Testis (tissue), 3 donors: Measurements from ENCODE around the gene RHEX. TPM values are rescaled to one million over a fixed set of nuclear protein-coding genes. Genes with fewer than 3 reads are reported as not detected.

ENCODE experiments used
- DNase-seq: peaks from one replicate; pipeline ENCODE4 v3.0.0-alpha.2; 2019
- H3K27ac ChIP-seq, 2 donors: fragments of 200-600 bp; sonication (generic); one replicate each; pipeline ENCODE4 v1.5.1; 2019
- H3K27me3 ChIP-seq: fragments of 200-600 bp; sonication (generic); one replicate; pipeline ENCODE4 v1.5.1; 2019
- H3K36me3 ChIP-seq: fragments of 200-600 bp; sonication (generic); one replicate; pipeline ENCODE4 v1.5.1; 2017; ENCODE audit warnings: low read depth; ENCODE audit errors: missing control alignments
- H3K4me1 ChIP-seq: fragments of 200-600 bp; sonication (generic); one replicate; pipeline ENCODE4 v1.5.1; 2019
- H3K4me3 ChIP-seq, 2 donors: fragments of 200-600 bp; sonication (generic); one replicate each; pipeline ENCODE4 v1.5.1; 2017 to 2019
- H3K9me3 ChIP-seq: fragments of 200-600 bp; sonication (generic); one replicate; pipeline ENCODE4 v1.5.1; 2017
- POLR2A ChIP-seq: fragments of 450-650 bp; IDR thresholded peaks from one replicate; pipeline ENCODE4 v1.6.1; 2017; ENCODE audit warnings: antibody characterized with exemption, mild to moderate bottlenecking, moderate library complexity
- WGBS, 2 donors: methylation state at CpG; one replicate each; pipeline ENCODE4 v1.1.5; 2018; 5-methylcytosine and 5-hydroxymethylcytosine counted together
- intact Hi-C: fragments of 100-400 bp; cut with DNase I; formaldehyde crosslinking; loops from one replicate; pipeline ENCODE4 v1.15.1; 2023; ENCODE audit warnings: low total_unique reads
- polyA plus RNA-seq: library from polyadenylated mRNA; stranded (reverse); fragments of 350-450 nt; fragmentation: Illumina TruSeq; extraction: RNeasy Lipid Tissue Mini Kit (QIAGEN cat#74804); gene quantifications from one replicate; pipeline ENCODE4 v1.2.3, GENCODE V29; 2014; ENCODE audit warnings: low read depth, low replicate concordance; ENCODE audit not compliant: insufficient read depth
- total RNA-seq, 2 donors: library from RNA; depleted of rRNA; stranded (reverse); fragments of >200 nt; gene quantifications; one replicate each; pipeline ENCODE4 v1.2.3, GENCODE V29; 2016
- TF ChIP-seq, protein P1 (sequence below), 3 experiments: fragments of 450-650 bp in 2 of 3; fragments of 200-600 bp in 1 of 3; sonication (generic) in 1 of 3; IDR thresholded peaks; one replicate each; pipeline ENCODE4 v1.5.1; 2016 to 2019; ENCODE audit warnings: antibody characterized with exemption in 3 of 3, mild to moderate bottlenecking in 2 of 3, moderate library complexity in 1 of 3

Gene RHEX
- total and polyA plus RNA-seq, 3 donors from 2014 or later = 2.4 to 3.0 (median 2.9) TPM

- TF ChIP-seq POLR2A = no peak
- TF ChIP-seq, protein P1, sequence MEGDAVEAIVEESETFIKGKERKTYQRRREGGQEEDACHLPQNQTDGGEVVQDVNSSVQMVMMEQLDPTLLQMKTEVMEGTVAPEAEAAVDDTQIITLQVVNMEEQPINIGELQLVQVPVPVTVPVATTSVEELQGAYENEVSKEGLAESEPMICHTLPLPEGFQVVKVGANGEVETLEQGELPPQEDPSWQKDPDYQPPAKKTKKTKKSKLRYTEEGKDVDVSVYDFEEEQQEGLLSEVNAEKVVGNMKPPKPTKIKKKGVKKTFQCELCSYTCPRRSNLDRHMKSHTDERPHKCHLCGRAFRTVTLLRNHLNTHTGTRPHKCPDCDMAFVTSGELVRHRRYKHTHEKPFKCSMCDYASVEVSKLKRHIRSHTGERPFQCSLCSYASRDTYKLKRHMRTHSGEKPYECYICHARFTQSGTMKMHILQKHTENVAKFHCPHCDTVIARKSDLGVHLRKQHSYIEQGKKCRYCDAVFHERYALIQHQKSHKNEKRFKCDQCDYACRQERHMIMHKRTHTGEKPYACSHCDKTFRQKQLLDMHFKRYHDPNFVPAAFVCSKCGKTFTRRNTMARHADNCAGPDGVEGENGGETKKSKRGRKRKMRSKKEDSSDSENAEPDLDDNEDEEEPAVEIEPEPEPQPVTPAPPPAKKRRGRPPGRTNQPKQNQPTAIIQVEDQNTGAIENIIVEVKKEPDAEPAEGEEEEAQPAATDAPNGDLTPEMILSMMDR (IDR thresholded peaks at IDR 0.05) = no peak
- Histone ChIP-seq H3K4me3 (no peak overlapping the region), H3K4me1 (no peaks in the 10 kb centered on the region), H3K27me3 (no peaks in the 10 kb centered on the region), H3K9me3 (no peaks in the 10 kb centered on the region), H3K36me3 (no peaks in the 10 kb centered on the region), H3K27ac (no peak overlapping the region)
- 88 to 90% methylated on average over 7 to 9 of the region's 9 CpGs for WGBS, 2 donors
- intact Hi-C loops = no loop called here
- no peak for DNase-seq
Observed at GRCh38 chr1:206021008-206021625, 31.9 kb upstream of the RHEX start.

- no peak for DNase-seq
- TF ChIP-seq POLR2A = no peak
- H3K4me3 ChIP-seq = no peak overlapping the region
- WGBS, 2 donors = 72 to 81% methylated on average over 4 of the region's 4 CpGs
- no peaks in the 10 kb centered on the region for H3K36me3 ChIP-seq
- H3K27me3 ChIP-seq = no peaks in the 10 kb centered on the region
- intact Hi-C loops = no loop called here
- no peak overlapping the region for H3K27ac ChIP-seq
- no peaks in the 10 kb centered on the region for H3K4me1 ChIP-seq
- no peaks in the 10 kb centered on the region for H3K9me3 ChIP-seq
Observed at GRCh38 chr1:206021626-206022365, 31.2 kb upstream of the RHEX start.

- DNase-seq = no peak
- Histone ChIP-seq H3K4me3 (no peak overlapping the region), H3K36me3 (no peaks in the 10 kb centered on the region), H3K27me3 (no peaks in the 10 kb centered on the region), H3K4me1 (no peaks in the 10 kb centered on the region), H3K9me3 (no peaks in the 10 kb centered on the region), H3K27ac (no peak overlapping the region)
- intact Hi-C loops = no loop called here
- TF ChIP-seq, protein P1 (IDR thresholded peaks at IDR 0.05) = no peak
- no peak for TF ChIP-seq POLR2A
- WGBS, 2 donors = 90 to 100% methylated on average over 4 to 7 of the region's 7 CpGs
Observed at GRCh38 chr1:206022766-206023165, 30.2 kb upstream of the RHEX start.

DNA sequence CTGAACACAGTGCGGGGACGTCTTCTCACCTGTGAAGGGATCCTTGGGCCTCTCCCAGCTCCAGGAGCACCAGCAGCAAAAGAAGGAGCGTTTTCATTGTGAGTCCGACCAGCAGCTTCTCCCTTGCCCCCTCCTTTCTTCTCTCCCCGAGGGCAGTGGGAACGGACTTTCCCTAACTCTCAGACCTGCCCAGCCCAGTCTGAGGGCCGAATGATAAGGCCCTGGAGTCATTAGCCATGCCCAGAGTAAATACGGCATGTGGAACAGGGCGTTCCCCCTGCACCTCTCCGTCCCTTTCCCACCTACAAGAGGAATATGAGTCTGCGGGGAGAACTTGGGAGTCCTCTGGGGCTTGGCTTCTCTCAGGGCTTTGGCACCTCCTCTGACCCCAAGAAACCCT is 29.3 kb upstream of the RHEX start, which contains the start of gene CTSE:
TSS of gene CTSE (minus strand) at position 201 of the 400 bp plus-strand sequence. CDS start at position 97, 104 bp downstream.
- intact Hi-C loops = no loop called here
- Histone ChIP-seq H3K27ac (no peak within 1 kb of the TSS), H3K36me3 (no peaks in the 10 kb centered on the region), H3K9me3 (no peaks in the 10 kb centered on the region), H3K27me3 (no peaks in the 10 kb centered on the region), H3K4me3 (no peak within 1 kb of the TSS), H3K4me1 (no peaks in the 10 kb centered on the region)
- TF ChIP-seq POLR2A = no peak
- TF ChIP-seq, protein P1 (IDR thresholded peaks at IDR 0.05) = no peak
- no peak for DNase-seq
- 91 to 97% methylated on average over 11 of the region's 11 CpGs for whole genome bisulfite sequencing, 2 donors

DNA sequence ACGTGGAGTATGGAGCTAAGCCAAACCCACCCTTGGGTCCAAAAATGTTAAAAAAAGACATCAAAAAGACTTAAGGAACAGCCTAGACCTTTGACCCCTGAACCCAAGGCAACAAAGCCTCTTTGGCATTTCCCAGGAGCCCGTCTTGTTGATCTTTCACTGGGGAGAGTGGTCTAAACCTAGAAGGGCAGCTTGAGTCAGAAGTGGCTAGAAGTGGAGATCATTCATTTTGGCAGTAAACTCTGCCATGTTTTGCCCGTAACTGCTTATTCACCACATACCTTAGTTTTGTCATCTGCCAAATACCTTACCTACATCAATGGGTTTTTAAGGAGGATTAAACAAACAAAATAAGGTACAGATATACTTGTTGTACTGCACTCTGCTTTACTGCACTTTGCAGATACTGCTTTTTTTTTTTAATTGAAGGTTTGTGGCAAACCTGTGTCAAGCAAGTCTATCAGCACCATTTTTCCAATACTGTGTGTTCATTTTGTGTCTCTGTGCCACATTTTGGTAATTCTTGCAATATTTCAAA is 27.6 kb upstream of the RHEX start:
- H3K4me3 ChIP-seq = no peak overlapping the region
- H3K27me3 ChIP-seq = no peaks in the 10 kb centered on the region
- TF ChIP-seq, protein P1 (IDR thresholded peaks at IDR 0.05) = no peak
- no peak for TF ChIP-seq POLR2A
- intact Hi-C loops = no loop called here
- 88 to 97% methylated on average over 3 of the region's 3 CpGs for WGBS, 2 donors
- H3K27ac ChIP-seq = no peak overlapping the region
- no peaks in the 10 kb centered on the region for H3K9me3 ChIP-seq
- no peak for DNase-seq
- H3K4me1 ChIP-seq = no peaks in the 10 kb centered on the region
- H3K36me3 ChIP-seq = no peaks in the 10 kb centered on the region
